ENCODE measurements around the gene LEFTY1.
"Not testable (repeated sequence)": the region's sequence is repeated elsewhere in the genome, so short reads cannot be mapped to it uniquely, and the experiment has no call there.

Gene LEFTY1, protein sequence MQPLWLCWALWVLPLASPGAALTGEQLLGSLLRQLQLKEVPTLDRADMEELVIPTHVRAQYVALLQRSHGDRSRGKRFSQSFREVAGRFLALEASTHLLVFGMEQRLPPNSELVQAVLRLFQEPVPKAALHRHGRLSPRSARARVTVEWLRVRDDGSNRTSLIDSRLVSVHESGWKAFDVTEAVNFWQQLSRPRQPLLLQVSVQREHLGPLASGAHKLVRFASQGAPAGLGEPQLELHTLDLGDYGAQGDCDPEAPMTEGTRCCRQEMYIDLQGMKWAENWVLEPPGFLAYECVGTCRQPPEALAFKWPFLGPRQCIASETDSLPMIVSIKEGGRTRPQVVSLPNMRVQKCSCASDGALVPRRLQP

DNA sequence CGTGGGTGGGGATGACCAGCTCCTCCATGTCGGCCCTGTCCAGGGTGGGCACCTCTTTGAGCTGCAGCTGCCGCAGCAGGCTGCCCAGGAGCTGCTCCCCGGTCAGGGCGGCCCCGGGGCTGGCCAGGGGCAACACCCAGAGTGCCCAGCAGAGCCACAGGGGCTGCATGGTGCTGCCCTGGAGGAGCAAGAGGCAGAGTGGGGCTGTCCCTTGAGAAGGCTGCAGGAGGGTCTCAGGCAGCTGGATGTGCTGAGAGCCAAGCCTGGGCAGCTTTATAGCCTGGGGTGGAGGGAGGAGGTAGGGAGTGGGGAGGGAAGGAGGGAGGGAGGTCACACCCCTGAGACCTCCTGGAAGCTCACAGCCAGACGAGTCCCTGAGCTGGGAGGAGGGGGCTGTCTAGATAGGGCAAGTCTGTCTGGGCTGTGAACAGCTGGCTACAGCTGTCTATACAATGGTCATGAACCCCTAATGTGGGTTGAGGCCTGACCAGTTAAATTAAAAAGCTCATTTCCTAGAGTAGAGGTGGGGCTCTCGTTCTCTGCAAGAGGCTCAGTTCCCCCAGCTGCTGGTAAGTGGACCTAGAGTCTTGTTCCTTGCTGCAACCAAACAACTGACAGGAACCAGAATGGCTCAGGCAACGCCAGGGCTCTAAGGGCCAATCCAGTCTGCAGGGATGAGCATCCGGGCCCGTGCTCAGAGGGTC, at the start of gene LEFTY1:
Gene LEFTY1 (minus strand): TSS at position 249 of the 704 bp plus-strand sequence. CDS start 80 bp downstream, at position 169.
- no peak for DNase-seq (ENCODE audit: low read depth)

DNA sequence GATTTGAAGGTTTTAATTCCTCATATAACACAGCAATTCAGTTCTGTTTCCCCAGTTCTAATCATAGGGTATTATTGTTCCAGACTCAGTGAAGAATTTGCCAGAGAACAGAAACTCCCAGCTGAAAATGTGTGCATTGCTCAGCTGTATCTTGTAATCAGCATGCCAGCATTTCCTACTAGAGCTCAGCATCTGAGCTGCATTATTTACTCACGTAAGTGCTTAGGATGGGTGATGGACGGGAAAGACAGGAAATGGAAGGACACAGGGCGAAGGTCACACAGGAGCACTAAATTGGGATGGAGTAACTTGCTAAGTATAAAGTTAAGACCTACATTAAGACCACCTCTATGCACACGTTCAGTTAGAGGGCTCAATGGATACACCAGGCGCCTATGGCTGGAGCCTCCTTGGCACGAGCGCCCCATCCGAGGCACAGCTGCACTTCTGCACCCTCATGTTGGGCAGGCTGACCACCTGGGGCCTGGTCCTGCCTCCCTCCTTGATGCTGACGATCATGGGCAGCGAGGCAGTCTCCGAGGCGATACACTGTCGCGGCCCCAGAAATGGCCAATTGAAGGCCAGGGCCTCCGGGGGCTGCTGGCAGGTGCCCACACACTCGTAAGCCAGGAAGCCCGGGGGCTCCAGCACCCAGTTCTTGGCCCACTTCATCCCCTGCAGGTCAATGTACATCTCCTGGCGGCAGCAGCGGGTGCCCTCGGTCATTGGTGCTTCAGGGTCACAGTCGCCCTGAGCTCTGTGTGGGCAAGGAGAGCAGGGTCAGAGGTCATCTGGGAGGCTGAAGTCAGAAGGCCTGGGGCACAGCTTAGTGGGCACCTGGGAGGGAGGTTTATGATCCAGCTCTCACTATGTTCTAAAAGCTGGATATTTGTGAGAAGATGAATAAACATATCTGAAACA, 48.4 kb upstream of the LEFTY1 start:
- no peak for DNase-seq (ENCODE audit: low read depth)

DNA sequence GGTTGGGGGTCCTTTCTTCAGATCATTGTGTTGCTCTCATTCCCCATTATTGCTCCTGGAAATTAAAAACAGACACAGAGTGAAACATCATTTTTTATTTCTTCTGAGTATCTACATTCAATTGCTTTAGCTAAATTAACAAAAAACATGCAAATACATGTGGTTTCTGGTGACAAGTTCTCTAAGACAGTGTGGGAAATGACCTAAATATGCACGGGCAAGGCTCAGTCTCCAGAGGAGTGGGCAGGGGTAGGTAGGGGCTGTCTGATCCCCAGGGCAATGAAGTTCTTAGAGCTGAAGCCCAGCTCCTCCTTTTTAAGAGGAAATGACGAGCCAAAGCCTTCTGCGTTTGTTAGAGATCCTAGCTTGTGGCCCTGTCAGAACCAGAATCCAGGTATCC, 47.6 kb upstream of the LEFTY1 start:
- no peak for DNase-seq (ENCODE audit: low read depth)

DNA sequence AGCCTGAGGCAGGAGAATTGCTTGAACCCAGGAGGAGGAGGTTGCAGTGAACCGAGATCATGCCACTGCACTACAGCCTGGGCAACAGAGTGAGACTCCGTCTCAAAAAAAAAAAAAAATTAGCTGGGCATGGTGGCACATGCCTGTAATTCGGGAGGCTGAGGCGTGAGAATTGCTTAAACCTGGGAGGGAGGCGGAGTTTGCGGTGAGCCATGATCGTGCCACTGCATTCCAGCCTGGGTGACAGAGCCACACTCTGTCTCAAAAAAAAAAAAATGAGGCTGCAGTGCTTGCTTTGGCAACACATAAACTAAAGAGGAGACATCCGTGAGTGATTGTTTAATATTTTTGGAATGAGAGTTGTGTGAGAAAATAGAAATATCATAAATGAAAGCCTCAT, 47.1 kb upstream of the LEFTY1 start:
- not testable (repeated sequence) for DNase-seq (ENCODE audit: low read depth)

DNA sequence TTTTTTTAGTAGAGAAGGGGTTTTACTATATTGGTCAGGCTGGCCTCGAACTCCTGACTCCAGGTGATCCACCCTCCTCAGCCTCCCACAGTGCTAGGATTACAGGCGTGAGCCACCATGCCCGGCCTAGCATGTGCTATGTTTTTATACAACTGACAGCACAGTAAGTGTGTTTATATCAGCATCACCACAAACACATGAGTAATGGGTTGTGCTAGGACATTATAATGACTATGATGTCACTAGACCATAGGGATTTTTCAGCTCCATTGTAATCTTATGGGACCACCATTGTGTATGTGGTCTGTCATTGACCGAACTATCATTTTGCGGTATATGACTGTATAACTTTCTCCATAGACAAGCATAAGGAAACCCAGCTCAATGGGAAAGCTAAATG, 45.8 kb upstream of the LEFTY1 start:
- no peak for DNase-seq (ENCODE audit: low read depth)

DNA sequence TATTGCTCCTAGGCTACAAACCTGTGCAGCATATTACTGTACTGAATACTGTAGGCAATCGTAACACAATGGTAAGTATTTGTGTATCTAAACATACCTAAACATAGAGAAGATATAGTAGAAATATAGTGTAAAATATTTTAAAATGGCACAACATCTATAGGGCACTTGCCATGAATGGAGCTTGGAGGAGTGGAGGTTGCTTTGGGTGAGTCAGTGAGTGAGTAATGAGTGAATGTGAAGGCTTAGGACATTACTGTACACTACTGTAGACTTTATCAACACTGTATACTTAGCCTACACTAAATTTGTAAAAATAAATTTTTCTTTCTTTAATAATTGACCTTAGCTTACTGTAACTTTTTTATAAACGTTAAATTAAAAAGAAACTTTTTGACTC, 44.1 kb upstream of the LEFTY1 start:
- no peak for DNase-seq (ENCODE audit: low read depth)

DNA sequence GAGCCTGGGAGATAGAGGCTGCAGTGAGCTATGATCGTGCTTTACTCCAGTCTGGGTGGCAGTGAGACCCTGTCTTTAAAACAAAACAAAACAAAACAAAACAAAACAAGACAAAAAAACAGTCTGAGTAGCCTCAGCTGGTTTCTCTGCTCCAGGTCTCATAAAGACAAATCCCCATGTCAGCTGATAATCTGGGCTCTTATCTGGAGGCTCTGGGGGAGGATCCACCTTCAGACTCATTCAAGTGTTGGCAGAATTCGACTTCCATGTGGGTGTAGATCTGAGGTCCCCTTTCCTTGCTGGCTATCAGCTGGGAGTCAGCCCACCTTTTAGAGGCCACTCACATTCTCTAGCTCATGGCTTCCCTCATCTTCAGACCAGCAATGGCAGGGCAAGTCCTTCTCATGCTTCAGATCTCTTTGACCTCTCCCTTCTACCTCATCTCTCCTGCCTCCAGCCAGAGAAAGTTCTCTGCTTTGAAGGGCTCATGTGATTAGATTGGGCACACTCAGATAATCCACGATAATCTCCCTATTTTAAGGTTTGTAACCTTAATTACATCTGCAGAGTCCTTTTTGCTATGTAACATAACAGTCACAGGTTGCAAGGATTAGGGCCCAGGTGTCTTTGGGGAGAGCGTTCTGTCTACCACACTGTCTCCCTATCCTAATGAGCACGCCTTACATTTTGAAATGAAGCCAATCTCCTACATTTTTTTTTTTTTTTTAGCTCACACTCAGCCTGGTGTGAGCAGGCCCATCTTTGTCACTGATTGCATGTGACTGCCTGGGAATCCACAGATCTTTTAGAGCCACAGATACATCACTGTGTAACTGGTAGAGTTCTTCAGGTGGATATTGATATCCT, 42.6 kb upstream of the LEFTY1 start:
- DNase-seq (ENCODE audit: low read depth) = no peak

DNA sequence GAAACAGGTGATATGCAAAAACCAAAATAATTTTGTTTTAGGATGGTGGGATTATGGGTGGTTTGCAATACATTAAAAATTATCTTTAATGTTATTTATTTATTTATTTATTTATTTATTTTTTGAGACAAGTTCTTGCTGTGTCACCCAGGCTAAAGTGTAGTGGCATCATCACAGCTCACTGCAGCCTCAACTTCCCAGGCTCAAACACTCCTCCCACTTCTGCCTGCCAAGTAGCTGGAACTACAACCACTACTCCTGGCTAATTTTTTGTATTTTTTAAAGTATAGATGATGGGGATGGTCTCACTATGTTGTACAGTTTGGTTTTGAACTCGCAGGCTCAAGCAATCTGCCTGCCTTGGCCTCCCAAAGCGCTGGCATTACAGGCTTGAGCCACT, 41.6 kb upstream of the LEFTY1 start:
- no peak for DNase-seq (ENCODE audit: low read depth)

DNA sequence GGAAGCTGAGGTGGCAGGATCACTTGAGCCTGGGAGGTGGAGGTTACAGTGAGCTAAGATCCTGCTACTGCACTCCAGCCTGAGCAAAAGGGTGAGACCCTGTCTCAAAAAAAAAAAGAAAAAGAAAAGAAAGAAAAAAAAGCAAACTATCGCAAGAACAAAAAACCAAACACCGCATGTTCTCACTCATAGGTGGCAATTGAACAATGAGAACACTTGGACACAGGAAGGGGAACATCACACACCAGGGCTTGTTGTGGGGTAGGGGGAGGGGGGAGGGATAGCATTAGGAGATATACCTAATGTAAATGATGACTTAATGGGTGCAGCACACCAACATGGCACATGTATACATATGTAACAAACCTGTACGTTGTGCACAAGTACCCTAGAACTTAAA, 40.5 kb upstream of the LEFTY1 start:
- not testable (repeated sequence) for DNase-seq (ENCODE audit: low read depth)

DNA sequence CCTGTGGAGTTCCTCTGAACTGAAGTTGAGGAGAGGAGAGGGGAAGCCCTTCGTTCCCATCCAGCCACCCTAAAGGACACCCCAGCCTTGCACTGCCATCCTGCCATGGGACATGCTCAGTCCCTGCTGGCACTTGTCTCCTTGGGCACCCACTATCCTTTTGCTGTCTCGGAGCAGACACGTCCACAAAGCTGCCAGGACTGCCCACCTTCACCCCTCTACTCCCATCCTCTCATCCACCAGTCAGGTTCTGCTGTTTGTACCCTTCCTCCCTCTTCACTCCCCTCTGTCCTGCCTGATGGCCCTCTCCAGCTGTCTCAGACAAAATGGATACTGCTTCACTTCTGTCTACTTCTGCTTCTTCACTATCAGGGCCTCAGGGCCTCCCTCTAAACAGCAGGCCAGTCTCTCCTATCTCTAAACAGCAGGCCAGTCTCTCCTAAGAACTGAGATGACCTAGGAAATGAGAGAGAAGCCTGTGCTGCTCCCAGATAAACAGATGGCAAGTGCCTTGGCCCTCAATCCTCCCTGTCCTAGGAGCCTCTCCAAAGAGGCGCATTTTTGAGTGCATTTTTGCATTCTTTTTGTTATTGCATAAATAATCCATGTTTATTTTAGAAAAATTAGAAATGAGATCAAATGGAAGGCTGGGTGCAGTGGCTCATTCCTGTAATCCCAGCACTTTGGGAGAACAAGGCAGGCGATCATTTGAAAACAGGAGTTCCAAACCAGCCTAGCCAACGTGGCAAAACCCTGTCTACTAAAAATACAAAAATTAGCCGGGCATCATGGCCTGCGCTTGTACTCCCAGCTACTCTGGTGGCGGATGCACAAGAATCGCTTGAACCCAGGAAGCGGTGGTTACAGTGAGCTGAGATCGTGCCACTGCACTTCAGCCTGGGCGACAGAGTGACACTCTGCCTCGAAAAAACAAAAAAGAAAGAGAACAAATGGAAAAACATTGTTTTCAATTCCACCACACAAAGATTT, 39.5 kb upstream of the LEFTY1 start:
- DNase-seq (ENCODE audit: low read depth) = peak; percentile 7

DNA sequence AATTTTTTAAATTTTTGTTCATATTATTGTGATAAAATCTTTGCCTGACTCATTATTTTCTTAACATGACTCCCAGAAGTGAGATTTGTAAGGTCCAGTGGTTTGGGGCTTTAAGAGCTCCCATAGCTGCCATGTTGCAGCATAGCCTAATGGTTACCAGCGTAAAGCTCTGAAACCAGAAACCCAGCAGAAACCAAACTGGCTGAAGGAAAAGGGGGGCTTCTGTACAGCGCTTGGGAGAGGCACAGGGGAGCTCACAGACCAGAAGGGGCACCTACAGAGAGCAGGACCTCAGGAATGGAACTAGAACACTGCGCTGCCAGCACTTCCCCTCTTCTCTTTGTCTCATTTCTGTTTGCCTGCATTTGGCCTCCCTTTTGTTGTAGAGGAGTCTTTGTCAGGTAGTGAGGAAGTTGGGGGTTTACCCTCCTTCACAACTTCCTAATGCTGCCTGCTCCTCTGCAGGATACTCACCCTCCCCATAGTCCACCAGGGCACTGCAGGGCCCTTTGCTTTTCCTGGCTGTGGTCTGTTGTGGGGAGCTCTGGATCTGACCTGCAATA, 37.7 kb upstream of the LEFTY1 start:
- DNase-seq (ENCODE audit: low read depth) = no peak

DNA sequence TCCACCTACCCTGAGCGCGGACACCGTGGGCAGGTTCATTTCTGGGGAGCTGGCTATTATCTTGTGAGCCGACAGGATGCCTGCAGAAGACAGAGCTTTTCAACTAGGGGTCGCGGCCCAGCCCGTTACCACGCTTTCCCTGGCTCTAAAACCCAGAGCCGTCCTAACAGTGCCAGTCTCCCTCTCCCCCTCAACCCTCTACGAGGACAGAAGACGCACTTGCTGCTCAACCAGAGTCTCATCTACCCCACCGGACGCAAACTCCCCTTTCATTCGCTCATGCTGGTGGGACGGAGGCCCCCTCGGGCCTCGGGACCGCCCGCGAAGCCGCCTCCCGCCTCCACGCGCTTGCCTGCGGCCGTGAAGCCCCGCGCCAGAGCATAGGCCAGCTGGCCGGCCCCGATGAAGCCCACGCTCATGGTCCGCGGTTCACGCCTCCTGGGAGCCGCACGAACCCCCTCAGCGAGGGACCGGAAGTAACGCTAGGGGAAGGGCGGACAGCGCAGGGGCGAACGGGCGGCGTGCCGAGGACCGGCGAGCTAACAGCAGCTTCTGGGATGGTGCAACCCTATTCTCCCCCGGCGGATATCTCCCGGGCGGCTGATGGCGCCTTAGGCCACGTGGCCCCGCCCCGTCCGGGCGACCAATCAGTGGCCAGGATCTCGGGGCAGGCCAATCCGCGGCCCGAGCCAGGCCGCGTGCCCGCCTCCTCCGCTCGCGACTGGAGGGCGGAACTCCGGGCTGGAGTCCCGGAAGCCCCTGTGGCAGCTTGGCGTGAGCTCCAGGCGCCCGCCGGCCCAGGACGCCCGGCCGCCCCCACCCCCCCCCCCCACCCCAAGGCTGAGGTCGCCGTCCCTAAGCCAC, 35.0 kb upstream of the LEFTY1 start, which contains the start of gene PYCR2:
Gene PYCR2 (minus strand): TSS at position 559 of the 864 bp plus-strand sequence. CDS start 140 bp downstream, at position 419.
- peak; percentile 91 for DNase-seq (ENCODE audit: low read depth)

DNA sequence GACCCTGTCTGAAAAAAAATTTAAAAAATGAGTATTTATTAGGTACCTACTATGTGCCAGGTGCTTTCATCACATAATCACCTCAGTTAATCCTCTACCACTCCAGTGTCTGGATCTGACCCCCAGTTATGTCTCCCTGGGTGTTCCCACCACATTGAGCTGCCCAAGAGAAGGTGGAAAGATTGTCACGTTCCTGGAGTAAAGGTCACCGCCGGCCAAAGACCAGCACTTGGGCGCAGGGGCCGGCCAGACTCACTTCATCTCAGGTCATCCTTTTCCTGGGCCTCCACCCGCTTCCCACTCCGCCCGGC, 34.4 kb upstream of the LEFTY1 start:
- no peak for DNase-seq (ENCODE audit: low read depth)

DNA sequence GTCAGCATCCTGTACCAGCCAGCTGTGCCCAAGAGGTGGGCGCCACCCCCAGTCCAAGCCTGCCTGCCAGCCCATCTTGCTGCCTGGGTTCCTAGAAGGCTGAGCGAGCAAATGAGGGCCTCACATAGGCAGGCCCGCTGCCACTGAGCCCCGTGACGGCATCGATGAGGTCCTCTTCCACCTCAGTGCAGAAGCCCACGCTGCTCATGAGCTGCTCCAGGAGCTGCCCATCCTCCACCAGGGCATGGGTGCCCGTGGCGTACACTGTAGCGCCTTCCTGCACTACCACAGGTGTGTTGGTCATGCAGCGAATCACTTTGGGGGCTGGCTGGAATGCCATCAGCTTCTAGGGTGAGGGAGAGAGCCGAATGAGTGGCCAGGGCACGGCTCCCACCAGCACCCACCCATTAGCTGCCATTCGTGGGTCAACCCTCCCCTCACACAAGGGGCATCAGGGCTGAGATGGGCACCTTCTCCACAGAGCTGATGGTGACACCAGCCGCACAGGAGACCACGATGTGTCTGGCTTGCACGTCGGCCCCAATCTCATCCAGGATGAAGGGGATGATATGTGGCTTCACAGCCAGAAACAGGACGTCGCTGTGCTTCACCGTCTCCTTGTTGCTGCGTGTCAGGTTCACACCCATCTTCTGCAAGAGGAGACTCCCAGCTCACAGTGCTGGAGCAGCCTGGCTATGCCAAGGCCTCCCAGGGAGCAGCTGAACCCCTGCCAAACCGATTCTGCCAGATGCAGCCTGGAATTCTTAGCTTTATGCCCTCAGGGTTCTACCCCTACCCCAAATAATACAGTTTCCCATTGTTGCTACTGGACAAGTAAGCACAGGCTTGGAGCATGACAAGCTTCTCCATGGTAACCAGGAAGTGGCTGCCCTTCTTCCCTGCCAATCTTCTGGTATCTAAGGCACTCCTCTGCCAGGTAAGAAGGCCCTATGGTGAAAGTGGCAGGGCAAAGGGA, 33.1 kb upstream of the LEFTY1 start:
- no peak for DNase-seq (ENCODE audit: low read depth)

DNA sequence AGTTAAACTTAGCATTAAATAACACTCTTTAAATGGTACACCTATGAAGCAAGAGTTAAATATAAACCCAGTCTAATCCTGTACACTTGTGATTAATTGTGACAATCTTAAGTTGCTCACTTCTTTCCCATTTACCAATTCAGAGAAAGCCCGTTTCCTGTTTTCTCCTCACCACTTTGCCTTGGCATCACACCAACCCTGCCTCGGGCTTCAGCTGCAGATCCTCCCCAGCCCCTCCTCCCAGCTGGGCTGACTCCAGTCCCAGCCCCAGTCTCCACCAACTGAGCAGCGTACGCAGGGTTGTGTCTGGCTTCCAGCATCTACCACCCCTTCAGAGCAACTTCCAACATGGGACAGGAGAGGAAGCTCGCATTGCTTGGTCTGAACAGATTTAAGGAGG, 31.0 kb upstream of the LEFTY1 start:
- DNase-seq (ENCODE audit: low read depth) = no peak

DNA sequence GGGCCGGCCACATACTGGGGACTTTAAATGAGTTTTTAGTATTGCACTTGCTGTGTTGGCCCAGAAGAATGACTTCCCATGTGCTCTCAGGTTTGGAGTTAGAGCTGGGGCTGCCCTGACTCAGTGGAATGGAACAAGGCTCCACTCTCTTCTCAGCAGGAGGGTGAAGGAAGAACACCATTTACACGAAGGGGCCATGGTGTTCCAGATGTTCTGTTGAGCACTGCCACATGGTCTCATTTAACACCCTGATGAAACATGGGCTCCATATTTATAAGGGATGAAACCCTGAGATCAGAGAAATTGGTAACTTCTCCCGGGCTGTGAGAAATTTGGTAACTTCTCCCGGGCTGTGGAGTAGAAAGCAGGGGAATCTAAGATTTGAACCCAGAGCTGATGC, 29.3 kb upstream of the LEFTY1 start:
- no peak for DNase-seq (ENCODE audit: low read depth)

DNA sequence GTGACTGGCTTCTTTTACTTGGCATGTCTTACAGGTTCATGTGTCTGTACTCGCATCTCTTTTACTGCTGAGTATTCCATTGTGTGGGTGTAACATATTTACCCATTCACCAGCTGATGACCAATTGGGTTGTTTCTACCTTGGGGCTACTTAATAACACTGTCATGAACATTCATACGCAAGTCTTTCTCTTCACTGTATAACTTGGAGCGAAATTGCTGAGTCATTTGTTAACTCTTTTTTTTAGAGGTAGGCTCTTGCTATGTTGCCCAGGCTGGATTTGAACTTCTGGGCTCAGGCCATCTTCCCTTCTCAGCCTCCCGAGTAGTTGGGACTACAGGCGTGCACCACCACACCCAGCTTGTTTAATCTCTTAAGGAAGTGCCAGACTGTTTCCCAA, 28.6 kb upstream of the LEFTY1 start:
- no peak for DNase-seq (ENCODE audit: low read depth)

DNA sequence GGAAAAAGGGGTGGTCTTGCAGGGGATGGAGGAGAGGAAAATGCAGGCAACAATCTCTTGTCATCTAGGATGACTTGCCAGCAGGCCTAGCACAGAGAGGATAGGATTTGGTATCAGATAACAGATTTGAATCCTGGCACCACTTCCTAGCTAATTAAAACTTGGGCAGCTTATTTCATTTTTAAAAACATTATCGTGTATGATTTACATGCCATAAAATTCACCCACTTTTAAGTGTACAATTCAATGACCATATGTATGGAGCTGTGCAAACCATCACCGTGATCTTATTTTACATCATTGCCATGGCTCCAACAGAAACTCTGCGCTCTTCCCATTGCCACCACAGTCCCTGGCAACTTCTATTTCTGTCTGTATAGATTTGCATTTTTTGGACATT, 28.2 kb upstream of the LEFTY1 start:
- no peak for DNase-seq (ENCODE audit: low read depth)
